WERI-Rb-1 (cell line): ENCODE measurements around the gene PELO.

ENCODE experiments used
- DNase-seq: peaks from one replicate; pipeline ENCODE4 v3.0.0-alpha.2; 2020
- H3K27ac ChIP-seq: fragments of 250-450 bp; sonication (Bioruptor Pico); 2 replicates; pipeline ENCODE4 v1.5.1; 2020; ENCODE audit warnings: mild to moderate bottlenecking, moderate library complexity
- H3K27me3 ChIP-seq: fragments of 250-450 bp; sonication (Bioruptor Pico); 2 replicates; pipeline ENCODE4 v1.5.1; 2021; ENCODE audit warnings: mild to moderate bottlenecking, low read depth, moderate library complexity; ENCODE audit not compliant: insufficient read depth, severe bottlenecking
- H3K36me3 ChIP-seq: fragments of 250-450 bp; sonication (Bioruptor Pico); 2 replicates; pipeline ENCODE4 v1.5.1; 2020; ENCODE audit warnings: mild to moderate bottlenecking, moderate library complexity
- H3K4me3 ChIP-seq: 2 replicates; pipeline ENCODE4 v1.5.1; 2011; ENCODE audit warnings: low read depth, mild to moderate bottlenecking, control low read depth, low read length
- H3K9me3 ChIP-seq: fragments of 250-450 bp; sonication (Bioruptor Pico); 2 replicates; pipeline ENCODE4 v1.5.1; 2021; ENCODE audit warnings: mild to moderate bottlenecking, moderate library complexity; ENCODE audit not compliant: severe bottlenecking
- CTCF ChIP-seq: IDR thresholded peaks from 2 replicates; pipeline ENCODE4 v1.5.1; 2011; ENCODE audit warnings: low read depth, mild to moderate bottlenecking, control low read depth, inconsistent platforms, low read length

Gene PELO

DNA sequence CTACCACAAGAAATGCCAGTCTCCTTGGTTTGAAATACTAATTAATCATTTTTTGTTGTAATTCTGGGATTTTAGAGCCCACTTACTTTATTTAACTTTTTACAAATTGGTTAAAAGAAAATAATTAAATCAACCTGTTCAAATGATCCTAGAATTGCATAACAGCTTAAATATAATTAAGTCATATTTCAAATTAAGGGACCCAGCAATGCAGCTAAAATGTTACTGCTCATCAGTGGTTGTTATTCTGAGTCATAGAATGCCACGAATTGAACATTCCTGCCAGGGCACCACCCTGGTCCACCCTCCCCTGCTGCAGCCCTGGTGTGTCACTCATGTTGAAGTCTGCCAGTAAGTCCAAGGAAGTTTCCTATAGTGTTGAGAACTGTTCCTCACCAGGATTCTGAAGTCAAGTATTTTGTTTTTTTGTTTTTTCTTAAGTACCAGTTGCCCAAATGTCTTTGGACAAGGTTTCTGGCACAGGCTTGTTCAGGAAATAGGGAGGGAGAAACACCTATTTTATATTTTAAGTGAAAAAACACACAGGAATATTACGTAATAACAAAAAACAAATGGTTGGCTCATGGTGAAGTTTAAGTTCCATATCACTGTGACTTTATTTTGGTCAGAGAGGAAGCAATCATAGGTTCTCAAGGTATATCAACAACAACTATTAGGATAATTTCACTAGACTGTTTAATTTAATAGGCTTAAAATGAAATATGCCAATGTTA is 4.3 kb upstream of the PELO start:
- TF ChIP-seq CTCF: no peak
- no peak for DNase-seq
- Histone ChIP-seq H3K4me3 (no peak overlapping the region), H3K27ac (no peak overlapping the region), H3K9me3 (no peaks in the 10 kb centered on the region), H3K27me3 (peaks cover 2% of the 10 kb centered on the region), H3K36me3 (no peaks in the 10 kb centered on the region; the same call in 1 of the 2 replicates)

DNA sequence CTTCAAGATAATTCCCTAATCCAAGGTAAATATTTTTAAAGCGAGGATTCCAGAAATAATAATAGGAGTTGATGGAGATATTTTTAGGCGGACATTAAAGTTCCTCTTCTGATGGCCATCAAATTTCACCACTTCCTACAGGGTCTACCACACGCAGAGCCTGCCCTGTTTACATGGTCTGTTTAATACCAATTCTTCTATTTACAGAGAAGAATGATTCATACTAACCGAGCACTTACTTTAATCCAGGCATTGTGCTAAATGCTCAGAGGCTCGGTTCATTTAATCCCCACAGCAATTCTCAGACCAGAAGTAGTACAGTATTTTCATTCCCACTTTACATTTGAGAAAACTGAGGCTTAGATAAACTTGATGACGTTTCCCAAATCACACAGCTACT is 3.0 kb upstream of the PELO start:
- H3K27ac ChIP-seq: no peak overlapping the region
- H3K27me3 ChIP-seq: peaks cover 2% of the 10 kb centered on the region
- no peak overlapping the region for H3K4me3 ChIP-seq
- H3K9me3 ChIP-seq: no peaks in the 10 kb centered on the region
- no peaks in the 10 kb centered on the region; the same call in 1 of the 2 replicates for H3K36me3 ChIP-seq
- no peak for TF ChIP-seq CTCF
- DNase-seq: no peak

- H3K9me3 ChIP-seq: no peaks in the 10 kb centered on the region
- H3K27ac ChIP-seq: no peak overlapping the region
- no peak overlapping the region for H3K4me3 ChIP-seq
- H3K27me3 ChIP-seq: peaks cover 2% of the 10 kb centered on the region
- no peak for TF ChIP-seq CTCF
- no peak for DNase-seq
- H3K36me3 ChIP-seq: no peaks in the 10 kb centered on the region; the same call in 1 of the 2 replicates
Observed at GRCh38 chr5:52786391-52786790, 1.3 kb upstream of the PELO start.

GRCh38 chr5:52786949-52787599 is 642 bp upstream of the PELO start:
- Histone ChIP-seq H3K27me3 (peaks cover 2% of the 10 kb centered on the region), H3K27ac (no peak overlapping the region), H3K4me3 (peak overlapping the region; percentile 53), H3K9me3 (no peaks in the 10 kb centered on the region), H3K36me3 (no peaks in the 10 kb centered on the region; the same call in 1 of the 2 replicates)
- TF ChIP-seq CTCF: peak; percentile 57
- DNase-seq: peak; percentile 43

- Histone ChIP-seq H3K27ac (no peak overlapping the region), H3K9me3 (no peaks in the 10 kb centered on the region), H3K27me3 (peaks cover 2% of the 10 kb centered on the region), H3K36me3 (no peaks in the 10 kb centered on the region; the same call in 1 of the 2 replicates), H3K4me3 (peak overlapping the region; percentile 53)
- DNase-seq: no peak
- TF ChIP-seq CTCF: no peak
Observed at GRCh38 chr5:52788505-52788821, 747 bp downstream of the PELO start.

DNA sequence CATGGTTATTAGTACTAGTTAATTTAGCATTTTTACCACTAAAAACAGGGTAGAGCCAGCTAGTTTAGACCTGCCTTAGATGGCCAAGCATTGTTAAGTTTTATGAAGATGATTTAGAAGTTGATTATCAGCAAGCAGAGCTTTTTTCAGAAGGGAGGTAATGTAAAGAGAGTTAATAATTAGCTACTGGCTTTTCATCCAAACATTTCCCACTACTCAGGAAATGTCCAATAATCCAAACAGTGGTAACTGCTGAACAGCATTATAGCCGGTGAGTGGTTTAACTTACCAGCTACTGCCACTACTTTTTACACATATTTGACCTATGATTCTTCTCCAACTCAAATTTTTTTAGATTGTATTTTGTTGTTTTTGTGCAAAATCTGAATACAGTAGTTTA is 1.7 kb downstream of the PELO start:
- Histone ChIP-seq H3K9me3 (no peaks in the 10 kb centered on the region), H3K4me3 (no peak overlapping the region), H3K36me3 (no peaks in the 10 kb centered on the region; the same call in 1 of the 2 replicates), H3K27me3 (peaks cover 2% of the 10 kb centered on the region), H3K27ac (no peak overlapping the region)
- no peak for DNase-seq
- no peak for TF ChIP-seq CTCF
